Upper lobe of left lung (tissue), 6 donors: ENCODE data around the gene FXYD5. TPM values are rescaled to one million over a fixed set of nuclear protein-coding genes. Genes with fewer than 3 reads are reported as not detected.
A peak's percentile ranks its signal among the peaks of the same experiment; 100 is the strongest.

ENCODE experiments used
- ATAC-seq, 2 donors: fragments of 200-7000 bp; cut with Tn5 transposase; one replicate each; pipeline ENCODE4 v1.9.1; 2022; ENCODE audit warnings: mild to moderate bottlenecking in 2 of 2, moderate library complexity in 2 of 2; ENCODE audit not compliant: low FRiP score in 2 of 2
- DNase-seq, 2 donors: peaks; one replicate each; pipeline ENCODE4 v3.0.0-alpha.2; 2019 to 2020
- H3K27ac ChIP-seq, 4 donors: fragments of 200-600 bp; sonication (generic); one replicate each; pipeline ENCODE4 v1.5.1; 2016 to 2019
- H3K27me3 ChIP-seq, 4 donors: fragments of 200-600 bp; sonication (generic); one replicate each; pipeline ENCODE4 v1.5.1; 2017 to 2019
- H3K36me3 ChIP-seq, 4 donors: fragments of 200-600 bp; sonication (generic); one replicate each; pipeline ENCODE4 v1.5.1; 2016 to 2019
- H3K4me1 ChIP-seq, 4 donors: fragments of 200-600 bp; sonication (generic); one replicate each; pipeline ENCODE4 v1.5.1; 2018 to 2019
- H3K4me3 ChIP-seq, 4 donors: fragments of 200-600 bp; sonication (generic); one replicate each; pipeline ENCODE4 v1.5.1; 2017 to 2019; ENCODE audit warnings: mild to moderate bottlenecking in 2 of 4, moderate library complexity in 1 of 4
- H3K9me3 ChIP-seq, 4 donors: fragments of 200-600 bp; sonication (generic); one replicate each; pipeline ENCODE4 v1.5.1; 2018 to 2019
- CTCF ChIP-seq, 6 experiments: fragments of 450-650 bp in 4 of 6; fragments of 200-600 bp in 2 of 6; sonication (generic) in 2 of 6; IDR thresholded peaks; one replicate each; pipeline ENCODE4 v1.5.1; 2016 to 2019; ENCODE audit warnings: antibody characterized with exemption in 6 of 6
- EP300 ChIP-seq, 4 donors: sonication (generic); formaldehyde crosslinking; IDR thresholded peaks; one replicate each; pipeline ENCODE4 v1.5.1; 2017; ENCODE audit warnings: antibody characterized with exemption in 4 of 4, control low read depth in 2 of 4
- POLR2A ChIP-seq, 4 donors: fragments of 450-650 bp; IDR thresholded peaks; one replicate each; pipeline ENCODE4 v1.5.1; 2016 to 2017; ENCODE audit warnings: antibody characterized with exemption in 4 of 4, mild to moderate bottlenecking in 2 of 4
- POLR2AphosphoS5 ChIP-seq, 2 donors: sonication (generic); formaldehyde crosslinking; IDR thresholded peaks; one replicate each; pipeline ENCODE4 v1.5.1; 2017; ENCODE audit warnings: antibody characterized with exemption in 2 of 2
- WGBS, 2 donors: methylation state at CpG; one replicate each; pipeline ENCODE4 v1.1.5; 2017 to 2018; 5-methylcytosine and 5-hydroxymethylcytosine counted together
- total RNA-seq, 6 donors: library from RNA; depleted of rRNA in 4 of 6; stranded (reverse); fragments of >200 nt in 4 of 6; gene quantifications; one replicate each; pipeline versions ENCODE4 v1.1.0 to v1.2.1, GENCODE V29; 2016 to 2021
- donor health status: DM: no; HTN: no; CAD: no; lungs with moderate emphysema.
- donor health status: DM: no; HTN: yes; CAD: no; lungs with severe emphysema.

The FXYD5 gene
- total RNA-seq, 6 donors from 2014 or later: 40.4 to 153 (median 91.8) TPM

- Histone ChIP-seq H3K4me3 (no peak overlapping the region), H3K27ac (no peak overlapping the region), H3K4me1 (peaks cover 0 to 7% (median 6%) of the 10 kb centered on the region in 4 donors), H3K9me3 (no peaks in the 10 kb centered on the region), H3K27me3 (no peaks in the 10 kb centered on the region), H3K36me3 (no peaks in the 10 kb centered on the region)
- DNase-seq (no peak), ATAC-seq (no peak)
- WGBS, 2 donors: 50 to 88% methylated on average over 1 to 2 of the region's 2 CpGs
- TF ChIP-seq EP300 (IDR thresholded peaks at IDR 0.05) (no peak), POLR2AphosphoS5 (IDR thresholded peaks at IDR 0.05) (no peak), POLR2A (IDR thresholded peaks at IDR 0.05) (no peak)
These were observed 47.5 kb upstream of the FXYD5 start for GRCh38 chr19:35106898-35107541.

- Histone ChIP-seq H3K4me3 (no peak overlapping the region), H3K4me1 (peaks cover 0 to 7% (median 6%) of the 10 kb centered on the region in 4 donors), H3K9me3 (no peaks in the 10 kb centered on the region), H3K27ac (no peak overlapping the region), H3K27me3 (no peaks in the 10 kb centered on the region), H3K36me3 (no peaks in the 10 kb centered on the region)
- WGBS, 2 donors: 20 to 57% methylated on average over 1 to 5 of the region's 5 CpGs
- TF ChIP-seq CTCF (IDR thresholded peaks at IDR 0.05): no peak
- peak in 1 of 2 donors; percentile 13 for TF ChIP-seq POLR2AphosphoS5 (IDR thresholded peaks at IDR 0.05)
- ATAC-seq (peak in 1 of 2 donors; percentile 33), DNase-seq (peak in 1 of 2 donors; percentile 59)
These were observed 47.0 kb upstream of the FXYD5 start for GRCh38 chr19:35107545-35107944.

DNA sequence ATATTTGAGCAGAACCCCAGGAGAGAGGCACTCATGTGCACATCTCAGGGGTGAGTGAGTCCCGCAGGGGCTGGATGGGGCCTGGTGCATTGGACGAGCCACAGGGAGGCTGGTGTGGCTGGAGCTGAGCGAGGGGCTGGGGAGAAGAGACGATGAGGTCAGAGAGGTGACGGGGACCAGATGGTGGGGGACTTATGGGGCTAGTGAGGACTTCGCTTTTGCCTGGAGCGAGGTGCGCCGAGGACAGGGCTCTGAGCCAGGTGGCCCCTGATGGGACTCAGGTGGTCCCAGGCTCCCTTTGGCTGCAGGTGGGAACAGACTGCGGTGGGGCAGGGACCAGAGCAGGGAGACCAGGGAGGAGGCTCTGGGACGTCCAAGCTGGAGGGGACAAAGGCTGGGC is 45.8 kb upstream of the FXYD5 start:
- Histone ChIP-seq H3K4me3 (no peak overlapping the region), H3K4me1 (peaks cover 0 to 7% (median 6%) of the 10 kb centered on the region in 4 donors), H3K9me3 (no peaks in the 10 kb centered on the region), H3K36me3 (no peaks in the 10 kb centered on the region), H3K27ac (no peak overlapping the region), H3K27me3 (no peaks in the 10 kb centered on the region)
- ATAC-seq (no peak), DNase-seq (peak in 1 of 2 donors; percentile 60)
- TF ChIP-seq POLR2A (IDR thresholded peaks at IDR 0.05) (no peak), EP300 (IDR thresholded peaks at IDR 0.05) (no peak), POLR2AphosphoS5 (IDR thresholded peaks at IDR 0.05) (no peak), CTCF (IDR thresholded peaks at IDR 0.05) (no peak)
- WGBS, 2 donors: 87 to 93% methylated on average over 11 of the region's 11 CpGs

DNA sequence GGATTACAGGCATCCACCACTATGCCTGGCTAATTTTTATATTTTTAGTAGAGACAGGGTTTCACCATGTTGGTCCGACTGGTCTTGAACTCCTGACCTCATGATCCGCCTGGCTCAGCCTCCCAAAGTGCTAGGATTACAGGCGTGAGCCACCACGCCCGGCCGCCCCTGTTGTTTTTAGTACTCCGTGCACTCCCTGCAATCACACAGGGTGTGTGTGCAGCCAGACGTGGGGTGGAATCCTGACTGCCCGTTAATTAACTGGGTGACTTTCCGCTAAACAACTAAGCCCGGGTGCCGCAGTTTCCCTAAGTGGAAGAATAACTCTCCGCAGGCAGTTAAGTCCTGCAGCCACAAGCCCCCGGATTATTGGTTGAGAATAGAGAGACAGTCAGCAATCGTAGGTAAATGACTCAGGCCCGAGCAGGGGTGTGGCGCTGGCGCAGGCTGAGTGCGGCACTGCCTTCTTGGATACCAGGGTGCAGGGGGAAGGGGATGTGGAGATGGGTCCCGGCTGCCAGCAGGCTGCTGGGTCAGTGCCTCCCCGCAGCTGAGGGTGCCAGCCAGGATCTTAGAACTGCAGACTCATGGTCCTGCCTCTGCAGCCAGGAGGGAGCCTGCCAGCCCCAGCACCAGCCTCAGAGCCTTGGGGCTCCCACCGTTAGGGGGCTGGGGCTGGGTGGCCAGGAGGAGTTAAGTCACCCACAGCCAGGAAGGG is 45.0 kb upstream of the FXYD5 start:
- Histone ChIP-seq H3K9me3 (no peaks in the 10 kb centered on the region), H3K27ac (no peak overlapping the region), H3K27me3 (no peaks in the 10 kb centered on the region), H3K36me3 (no peaks in the 10 kb centered on the region), H3K4me3 (no peak overlapping the region), H3K4me1 (peaks cover 3 to 12% (median 11%) of the 10 kb centered on the region in 4 donors)
- 78 to 83% methylated on average over 17 to 22 of the region's 22 CpGs for WGBS, 2 donors
- TF ChIP-seq CTCF (IDR thresholded peaks at IDR 0.05) (no peak), POLR2A (IDR thresholded peaks at IDR 0.05) (no peak), POLR2AphosphoS5 (IDR thresholded peaks at IDR 0.05) (no peak), EP300 (IDR thresholded peaks at IDR 0.05) (no peak)
- peak in 1 of 2 donors; percentile 65 for DNase-seq
- no peak for ATAC-seq

GRCh38 chr19:35110974-35111373 is 43.6 kb upstream of the FXYD5 start:
- ATAC-seq (no peak), DNase-seq (no peak)
- Histone ChIP-seq H3K27ac (no peak overlapping the region), H3K4me3 (no peak overlapping the region), H3K4me1 (peaks cover 12 to 26% (median 19%) of the 10 kb centered on the region in 4 donors), H3K9me3 (no peaks in the 10 kb centered on the region), H3K36me3 (no peaks in the 10 kb centered on the region), H3K27me3 (no peaks in the 10 kb centered on the region)
- WGBS, 2 donors: 62% methylated on average over 9 of the region's 9 CpGs
- TF ChIP-seq POLR2A (IDR thresholded peaks at IDR 0.05): no peak
- no peak for TF ChIP-seq EP300 (IDR thresholded peaks at IDR 0.05)
- no peak for TF ChIP-seq POLR2AphosphoS5 (IDR thresholded peaks at IDR 0.05)
- TF ChIP-seq CTCF (IDR thresholded peaks at IDR 0.05): no peak
